IPS-18a (cell line): ENCODE data around the gene YTHDC2.

Source experiments
- H3K27ac ChIP-seq: one replicate; pipeline ENCODE4 v1.5.1; 2013; ENCODE audit warnings: low read length
- H3K27me3 ChIP-seq: one replicate; pipeline ENCODE4 v1.6.1; 2013; ENCODE audit warnings: mild to moderate bottlenecking, low read length; ENCODE audit not compliant: control insufficient read depth, insufficient read depth
- H3K36me3 ChIP-seq: one replicate; pipeline ENCODE4 v1.6.1; 2013; ENCODE audit warnings: low read depth, low read length; ENCODE audit not compliant: control insufficient read depth
- H3K4me1 ChIP-seq: one replicate; pipeline ENCODE4 v1.6.1; 2013; ENCODE audit warnings: low read depth, low read length; ENCODE audit not compliant: control insufficient read depth
- H3K4me3 ChIP-seq: one replicate; pipeline ENCODE4 v1.5.1; 2013; ENCODE audit warnings: low read length
- H3K9ac ChIP-seq: one replicate; pipeline ENCODE4 v1.6.1; 2013; ENCODE audit warnings: mild to moderate bottlenecking, low read length, moderate library complexity
- H3K9me3 ChIP-seq: one replicate; pipeline ENCODE4 v1.6.1; 2013; ENCODE audit warnings: low read depth, low read length; ENCODE audit not compliant: control insufficient read depth

YTHDC2 gene

GRCh38 chr5:113520899-113521298 lies 7.4 kb downstream of the YTHDC2 start:
- H3K4me3 ChIP-seq: no peak overlapping the region
- H3K36me3 ChIP-seq: peaks cover 6% of the 10 kb centered on the region
- H3K9ac ChIP-seq: no peak overlapping the region
- no peaks in the 10 kb centered on the region for H3K27me3 ChIP-seq
- no peak overlapping the region for H3K27ac ChIP-seq
- H3K9me3 ChIP-seq: no peaks in the 10 kb centered on the region
- no peaks in the 10 kb centered on the region for H3K4me1 ChIP-seq

- Histone ChIP-seq H3K36me3 (no peaks in the 10 kb centered on the region), H3K27ac (no peak overlapping the region), H3K4me3 (no peak overlapping the region), H3K4me1 (peaks cover 3% of the 10 kb centered on the region), H3K9ac (no peak overlapping the region), H3K9me3 (no peaks in the 10 kb centered on the region), H3K27me3 (no peaks in the 10 kb centered on the region)
These were observed 9.7 kb downstream of the YTHDC2 start for GRCh38 chr5:113523168-113523567.

- Histone ChIP-seq H3K9me3 (no peaks in the 10 kb centered on the region), H3K4me3 (no peak overlapping the region), H3K9ac (no peak overlapping the region), H3K27me3 (no peaks in the 10 kb centered on the region), H3K36me3 (no peaks in the 10 kb centered on the region), H3K4me1 (peaks cover 7% of the 10 kb centered on the region), H3K27ac (no peak overlapping the region)
These were observed 11.4 kb downstream of the YTHDC2 start for GRCh38 chr5:113524927-113525326.

- H3K9me3 ChIP-seq: no peaks in the 10 kb centered on the region
- no peak overlapping the region for H3K9ac ChIP-seq
- no peak overlapping the region for H3K4me3 ChIP-seq
- peaks cover 14% of the 10 kb centered on the region for H3K4me1 ChIP-seq
- peaks cover 6% of the 10 kb centered on the region for H3K27me3 ChIP-seq
- no peak overlapping the region for H3K27ac ChIP-seq
- no peaks in the 10 kb centered on the region for H3K36me3 ChIP-seq
These were observed 12.9 kb downstream of the YTHDC2 start for GRCh38 chr5:113526421-113526820.

- H3K36me3 ChIP-seq: peaks cover under 1% of the 10 kb centered on the region
- H3K4me3 ChIP-seq: no peak overlapping the region
- H3K27ac ChIP-seq: no peak overlapping the region
- no peak overlapping the region for H3K9ac ChIP-seq
- peaks cover 14% of the 10 kb centered on the region for H3K27me3 ChIP-seq
- no peaks in the 10 kb centered on the region for H3K9me3 ChIP-seq
- peaks cover 26% of the 10 kb centered on the region for H3K4me1 ChIP-seq
These were observed 14.3 kb downstream of the YTHDC2 start for GRCh38 chr5:113527746-113528145.

- Histone ChIP-seq H3K27me3 (peaks cover 15% of the 10 kb centered on the region), H3K9me3 (no peaks in the 10 kb centered on the region), H3K4me3 (peak overlapping the region; percentile 25), H3K9ac (peak overlapping the region; percentile 37), H3K27ac (no peak overlapping the region), H3K4me1 (peaks cover 24% of the 10 kb centered on the region), H3K36me3 (peaks cover 3% of the 10 kb centered on the region)
These were observed 18.1 kb downstream of the YTHDC2 start for GRCh38 chr5:113531481-113532159.

GRCh38 chr5:113538313-113538712 lies 24.8 kb downstream of the YTHDC2 start:
- H3K4me3 ChIP-seq: no peak overlapping the region
- H3K9me3 ChIP-seq: no peaks in the 10 kb centered on the region
- H3K27ac ChIP-seq: no peak overlapping the region
- H3K9ac ChIP-seq: no peak overlapping the region
- H3K27me3 ChIP-seq: no peaks in the 10 kb centered on the region
- peaks cover 7% of the 10 kb centered on the region for H3K4me1 ChIP-seq
- H3K36me3 ChIP-seq: peaks cover 4% of the 10 kb centered on the region

- H3K9ac ChIP-seq: no peak overlapping the region
- no peak overlapping the region for H3K27ac ChIP-seq
- no peaks in the 10 kb centered on the region for H3K9me3 ChIP-seq
- H3K36me3 ChIP-seq: peaks cover 8% of the 10 kb centered on the region
- no peak overlapping the region for H3K4me3 ChIP-seq
- no peaks in the 10 kb centered on the region for H3K4me1 ChIP-seq
- no peaks in the 10 kb centered on the region for H3K27me3 ChIP-seq
These were observed 33.2 kb downstream of the YTHDC2 start for GRCh38 chr5:113546703-113547183.

GRCh38 chr5:113548396-113548795 lies 34.9 kb downstream of the YTHDC2 start:
- H3K9me3 ChIP-seq: no peaks in the 10 kb centered on the region
- peaks cover 11% of the 10 kb centered on the region for H3K36me3 ChIP-seq
- no peaks in the 10 kb centered on the region for H3K27me3 ChIP-seq
- no peak overlapping the region for H3K4me3 ChIP-seq
- H3K9ac ChIP-seq: no peak overlapping the region
- no peaks in the 10 kb centered on the region for H3K4me1 ChIP-seq
- H3K27ac ChIP-seq: no peak overlapping the region

GRCh38 chr5:113552137-113552536 lies 38.6 kb downstream of the YTHDC2 start:
- Histone ChIP-seq H3K9me3 (no peaks in the 10 kb centered on the region), H3K9ac (no peak overlapping the region), H3K4me1 (peaks cover 6% of the 10 kb centered on the region), H3K27ac (no peak overlapping the region), H3K4me3 (no peak overlapping the region), H3K36me3 (peaks cover 23% of the 10 kb centered on the region), H3K27me3 (no peaks in the 10 kb centered on the region)

- H3K36me3 ChIP-seq: peaks cover 23% of the 10 kb centered on the region
- H3K27ac ChIP-seq: no peak overlapping the region
- no peak overlapping the region for H3K9ac ChIP-seq
- no peaks in the 10 kb centered on the region for H3K9me3 ChIP-seq
- H3K27me3 ChIP-seq: no peaks in the 10 kb centered on the region
- H3K4me3 ChIP-seq: no peak overlapping the region
- peaks cover 6% of the 10 kb centered on the region for H3K4me1 ChIP-seq
These were observed 39.1 kb downstream of the YTHDC2 start for GRCh38 chr5:113552620-113553019.

- Histone ChIP-seq H3K4me3 (no peak overlapping the region), H3K9me3 (no peaks in the 10 kb centered on the region), H3K9ac (no peak overlapping the region), H3K36me3 (peaks cover 3% of the 10 kb centered on the region), H3K4me1 (no peaks in the 10 kb centered on the region), H3K27me3 (no peaks in the 10 kb centered on the region), H3K27ac (no peak overlapping the region)
These were observed 49.4 kb downstream of the YTHDC2 start for GRCh38 chr5:113562828-113563400.
